Loucy (cell line): ENCODE data around the gene SMAP2.

ENCODE experiments used
- EZH2phosphoT487 ChIP-seq: fragments of 200-600 bp; IDR thresholded peaks from 2 replicates; pipeline ENCODE4 v1.6.1; 2018; ENCODE audit warnings: antibody characterized with exemption, mild to moderate bottlenecking, moderate library complexity, borderline replicate concordance
- TF ChIP-seq, protein P1 (sequence below): fragments of 200-600 bp; sonication (generic); conservative IDR thresholded peaks from 2 replicates; pipeline ENCODE4 v1.5.1; 2014; ENCODE audit warnings: mild to moderate bottlenecking, antibody characterized with exemption, low read length

DNA sequence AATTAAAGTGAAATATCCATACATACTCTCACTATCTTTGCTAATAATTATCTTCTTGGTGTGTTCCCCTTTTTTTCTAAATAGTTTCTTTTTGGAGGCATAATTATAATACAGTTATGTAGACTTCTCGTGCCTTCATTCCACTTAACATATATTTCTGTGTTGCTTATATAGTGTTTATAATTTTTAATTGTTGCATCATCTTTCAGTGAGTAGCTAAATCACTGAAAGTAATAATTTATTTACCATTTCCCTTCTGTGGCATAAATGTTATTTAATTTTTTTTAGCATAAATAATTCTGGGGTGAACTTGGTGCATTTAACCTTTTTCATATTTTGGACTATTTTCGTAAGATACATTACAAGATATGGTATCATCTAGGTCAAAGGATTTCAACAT is 38.3 kb downstream of the SMAP2 start:
- TF ChIP-seq, protein P1, sequence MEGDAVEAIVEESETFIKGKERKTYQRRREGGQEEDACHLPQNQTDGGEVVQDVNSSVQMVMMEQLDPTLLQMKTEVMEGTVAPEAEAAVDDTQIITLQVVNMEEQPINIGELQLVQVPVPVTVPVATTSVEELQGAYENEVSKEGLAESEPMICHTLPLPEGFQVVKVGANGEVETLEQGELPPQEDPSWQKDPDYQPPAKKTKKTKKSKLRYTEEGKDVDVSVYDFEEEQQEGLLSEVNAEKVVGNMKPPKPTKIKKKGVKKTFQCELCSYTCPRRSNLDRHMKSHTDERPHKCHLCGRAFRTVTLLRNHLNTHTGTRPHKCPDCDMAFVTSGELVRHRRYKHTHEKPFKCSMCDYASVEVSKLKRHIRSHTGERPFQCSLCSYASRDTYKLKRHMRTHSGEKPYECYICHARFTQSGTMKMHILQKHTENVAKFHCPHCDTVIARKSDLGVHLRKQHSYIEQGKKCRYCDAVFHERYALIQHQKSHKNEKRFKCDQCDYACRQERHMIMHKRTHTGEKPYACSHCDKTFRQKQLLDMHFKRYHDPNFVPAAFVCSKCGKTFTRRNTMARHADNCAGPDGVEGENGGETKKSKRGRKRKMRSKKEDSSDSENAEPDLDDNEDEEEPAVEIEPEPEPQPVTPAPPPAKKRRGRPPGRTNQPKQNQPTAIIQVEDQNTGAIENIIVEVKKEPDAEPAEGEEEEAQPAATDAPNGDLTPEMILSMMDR: no peak
- TF ChIP-seq EZH2phosphoT487: no peak
